Stimulated activated CD8-positive, alpha-beta memory T cell treated with anti-CD3 and anti-CD28 coated beads, Interleukin-7, amount 100 ng/mL, for 48 hours (primary cell): ENCODE results near the gene DPYD.
"Not testable (repeated sequence)": the region's sequence is repeated elsewhere in the genome, so short reads cannot be mapped to it uniquely, and the experiment has no call there.

ENCODE experiments used
- DNase-seq, 2 donors: peaks; one replicate each; pipeline ENCODE4 v3.0.0-alpha.2; 2020; ENCODE audit warnings: low read depth in 1 of 2; ENCODE audit errors: extremely low read depth in 1 of 2

DPYD gene

GRCh38 chr1:97382206-97382605, 538.6 kb downstream of the DPYD start:
- no peak for DNase-seq

- DNase-seq: no peak
Measured at GRCh38 chr1:97379387-97380075, 541.3 kb downstream of the DPYD start.

- DNase-seq: no peak
Measured at GRCh38 chr1:97378596-97378995, 542.2 kb downstream of the DPYD start.

GRCh38 chr1:97377432-97378034, 543.3 kb downstream of the DPYD start:
- no peak for DNase-seq

- DNase-seq: no peak
Measured at GRCh38 chr1:97373000-97373399, 547.8 kb downstream of the DPYD start.

GRCh38 chr1:97372531-97372930, 548.3 kb downstream of the DPYD start:
- no peak for DNase-seq

GRCh38 chr1:97368296-97368695, 552.5 kb downstream of the DPYD start:
- DNase-seq: no peak

- no peak for DNase-seq
Measured at GRCh38 chr1:97366984-97367383, 553.9 kb downstream of the DPYD start.

GRCh38 chr1:97365026-97365425, 555.8 kb downstream of the DPYD start:
- DNase-seq: no peak

- no peak for DNase-seq
Measured at GRCh38 chr1:97364086-97364485, 556.7 kb downstream of the DPYD start.

- no peak for DNase-seq
Measured at GRCh38 chr1:97356309-97356708, 564.5 kb downstream of the DPYD start.

GRCh38 chr1:97352936-97353382, 567.9 kb downstream of the DPYD start:
- no peak for DNase-seq

- no peak for DNase-seq
Measured at GRCh38 chr1:97351846-97352245, 569.0 kb downstream of the DPYD start.

- no peak for DNase-seq
Measured at GRCh38 chr1:97350662-97351061, 570.2 kb downstream of the DPYD start.

- DNase-seq: no peak
Measured at GRCh38 chr1:97350241-97350640, 570.6 kb downstream of the DPYD start.

GRCh38 chr1:97349794-97350193, 571.0 kb downstream of the DPYD start:
- not testable (repeated sequence) for DNase-seq

GRCh38 chr1:97348599-97349265, 572.1 kb downstream of the DPYD start:
- no peak for DNase-seq

- no peak for DNase-seq
Measured at GRCh38 chr1:97340951-97341350, 579.9 kb downstream of the DPYD start.

GRCh38 chr1:97338347-97338746, 582.5 kb downstream of the DPYD start:
- no peak for DNase-seq

GRCh38 chr1:97337250-97338030, 583.4 kb downstream of the DPYD start:
- no peak for DNase-seq

GRCh38 chr1:97334454-97334853, 586.4 kb downstream of the DPYD start:
- no peak for DNase-seq
